Panc1 (cell line): ENCODE results near the gene SLIT3. TPM values are rescaled to one million over a fixed set of nuclear protein-coding genes. Genes with fewer than 3 reads are reported as not detected.

Experiments used
- ATAC-seq: fragments of 200-7000 bp; cut with Tn5 transposase; 2 replicates; pipeline ENCODE4 v1.9.1; 2020; ENCODE audit warnings: mild to moderate bottlenecking, moderate library complexity
- BruUV-seq: library from RNA; stranded (reverse); fragments of 400-500 nt; replicated peaks from 2 replicates; lab custom pipeline; 2021; lab: Mats Ljungman, UMichigan
- CTCF ChIA-PET: fragments of 300-600 bp; sonication (Branson Sonifier 250); formaldehyde crosslinking; loops from one replicate; lab custom pipeline; 2022; ENCODE audit warnings: antibody characterized with exemption; lab: Charles Lee
- POLR2A ChIA-PET: fragments of 300-600 bp; sonication (Branson Sonifier 250); formaldehyde crosslinking; loops from one replicate; lab custom pipeline; 2022; ENCODE audit warnings: antibody characterized with exemption; lab: Charles Lee
- DNase-seq: peaks from one replicate; pipeline ENCODE4 v3.0.0-alpha.2; 2010; ENCODE audit warnings: low read depth, low spot score
- H3K27ac ChIP-seq: 2 replicates; pipeline ENCODE4 v1.5.1; 2011; ENCODE audit warnings: mild to moderate bottlenecking, low read length, inconsistent platforms
- H3K27me3 ChIP-seq: fragments of 200-500 bp; sonication (Bioruptor generic); 2 replicates; pipeline ENCODE4 v1.6.0; 2014; ENCODE audit warnings: low read length, inconsistent platforms; ENCODE audit not compliant: control insufficient read depth, insufficient read depth
- H3K36me3 ChIP-seq: fragments of 200-500 bp; sonication (Bioruptor generic); 2 replicates; pipeline ENCODE4 v1.5.1; 2014; ENCODE audit warnings: inconsistent platforms, mild to moderate bottlenecking, low read length, moderate library complexity; ENCODE audit not compliant: control insufficient read depth, insufficient read depth
- H3K4me1 ChIP-seq: 2 replicates; pipeline ENCODE4 v1.5.1; 2011; ENCODE audit warnings: inconsistent platforms, mild to moderate bottlenecking, low read length, moderate library complexity; ENCODE audit not compliant: control insufficient read depth, insufficient read depth
- H3K4me3 ChIP-seq, 2 experiments: 2 replicates each; pipeline ENCODE4 v1.5.1; 2011 to 2012; ENCODE audit warnings: low read depth in 2 of 2, low read length in 2 of 2, mild to moderate bottlenecking in 2 of 2, inconsistent platforms in 1 of 2, moderate library complexity in 1 of 2
- H3K9me3 ChIP-seq: fragments of 200-500 bp; sonication (Bioruptor generic); 2 replicates; pipeline ENCODE4 v1.5.1; 2014; ENCODE audit warnings: low read depth, mild to moderate bottlenecking, inconsistent platforms, low read length, moderate library complexity; ENCODE audit not compliant: control insufficient read depth, insufficient read depth
- CTCF ChIP-seq: fragments of 450-650 bp; IDR thresholded peaks from 2 replicates; pipeline ENCODE4 v1.5.1; 2017; ENCODE audit warnings: mild to moderate bottlenecking
- POLR2AphosphoS5 ChIP-seq: IDR thresholded peaks from 2 replicates; pipeline ENCODE4 v1.6.1; 2012; ENCODE audit warnings: mild to moderate bottlenecking, low read depth, low read length, moderate library complexity
- SIN3A ChIP-seq: IDR thresholded peaks from 2 replicates; pipeline ENCODE4 v1.6.1; 2012; ENCODE audit warnings: low read depth, mild to moderate bottlenecking, low read length, moderate library complexity, borderline replicate concordance; ENCODE audit not compliant: insufficient read depth
- TCF7L2 ChIP-seq: IDR thresholded peaks from 2 replicates; pipeline ENCODE4 v1.6.1; 2011; ENCODE audit warnings: mild to moderate bottlenecking, low read depth, low read length, inconsistent platforms
- in situ Hi-C: cut with HindIII; loops from 2 replicates; pipeline ENCODE4 v1.10.0; 2016; ENCODE audit warnings: low sequenced_read_pairs, low pct_unique_long_range_greater_than_20kb
- intact Hi-C: fragments of 100-400 bp; cut with micrococcal nuclease; formaldehyde crosslinking; loops from one replicate; pipeline ENCODE4 v1.10.0; 2022; ENCODE audit not compliant: unreplicated experiment
- total RNA-seq: library from RNA; stranded (reverse); gene quantifications from one replicate; pipeline ENCODE4 v1.2.1, GENCODE V29; 2021; ENCODE audit not compliant: unreplicated experiment
- TF ChIP-seq, protein P1 (sequence below), 2 experiments: IDR thresholded peaks; 2 replicates each; pipeline ENCODE4 v1.6.1; 2011 to 2012; ENCODE audit warnings: low read depth in 2 of 2, control low read depth in 1 of 2, low read length in 1 of 2, mild to moderate bottlenecking in 1 of 2, moderate library complexity in 1 of 2; ENCODE audit not compliant: insufficient read depth in 1 of 2

Gene SLIT3
- total RNA-seq, 1 experiment from 2014 or later, result 26.4 TPM

- CTCF ChIA-PET, result no interaction called here
- H3K4me3 ChIP-seq, result no peak overlapping the region
- intact Hi-C loops (no loop called here), in situ Hi-C loops (no loop called here)
- ATAC-seq (no peak), DNase-seq (no peak)
- H3K4me1 ChIP-seq, result no peaks in the 10 kb centered on the region; the same call in 1 of the 2 replicates
- no peaks in the 10 kb centered on the region for H3K36me3 ChIP-seq
- H3K27me3 ChIP-seq, result no peaks in the 10 kb centered on the region
- no TSS peak for BruUV-seq
- no peak overlapping the region for H3K27ac ChIP-seq
- POLR2A ChIA-PET, result no interaction called here
- TF ChIP-seq POLR2AphosphoS5 (no peak), CTCF (no peak)
- H3K9me3 ChIP-seq, result no peaks in the 10 kb centered on the region
These were observed 123.9 kb downstream of the SLIT3 start for GRCh38 chr5:169176709-169177694.

GRCh38 chr5:169175733-169176132, 125.2 kb downstream of the SLIT3 start:
- ChIA-PET CTCF (no interaction called here), POLR2A (no interaction called here)
- ATAC-seq, result no peak
- H3K4me1 ChIP-seq, result no peaks in the 10 kb centered on the region; the same call in 1 of the 2 replicates
- H3K27me3 ChIP-seq, result no peaks in the 10 kb centered on the region
- H3K9me3 ChIP-seq, result no peaks in the 10 kb centered on the region
- H3K4me3 ChIP-seq, result no peak overlapping the region
- in situ Hi-C loops (no loop called here), intact Hi-C loops (no loop called here)
- H3K27ac ChIP-seq, result no peak overlapping the region
- no peaks in the 10 kb centered on the region for H3K36me3 ChIP-seq
- no TSS peak for BruUV-seq
- TF ChIP-seq SIN3A (no peak), TCF7L2 (no peak), POLR2AphosphoS5 (no peak), CTCF (no peak)
- TF ChIP-seq, protein P1, sequence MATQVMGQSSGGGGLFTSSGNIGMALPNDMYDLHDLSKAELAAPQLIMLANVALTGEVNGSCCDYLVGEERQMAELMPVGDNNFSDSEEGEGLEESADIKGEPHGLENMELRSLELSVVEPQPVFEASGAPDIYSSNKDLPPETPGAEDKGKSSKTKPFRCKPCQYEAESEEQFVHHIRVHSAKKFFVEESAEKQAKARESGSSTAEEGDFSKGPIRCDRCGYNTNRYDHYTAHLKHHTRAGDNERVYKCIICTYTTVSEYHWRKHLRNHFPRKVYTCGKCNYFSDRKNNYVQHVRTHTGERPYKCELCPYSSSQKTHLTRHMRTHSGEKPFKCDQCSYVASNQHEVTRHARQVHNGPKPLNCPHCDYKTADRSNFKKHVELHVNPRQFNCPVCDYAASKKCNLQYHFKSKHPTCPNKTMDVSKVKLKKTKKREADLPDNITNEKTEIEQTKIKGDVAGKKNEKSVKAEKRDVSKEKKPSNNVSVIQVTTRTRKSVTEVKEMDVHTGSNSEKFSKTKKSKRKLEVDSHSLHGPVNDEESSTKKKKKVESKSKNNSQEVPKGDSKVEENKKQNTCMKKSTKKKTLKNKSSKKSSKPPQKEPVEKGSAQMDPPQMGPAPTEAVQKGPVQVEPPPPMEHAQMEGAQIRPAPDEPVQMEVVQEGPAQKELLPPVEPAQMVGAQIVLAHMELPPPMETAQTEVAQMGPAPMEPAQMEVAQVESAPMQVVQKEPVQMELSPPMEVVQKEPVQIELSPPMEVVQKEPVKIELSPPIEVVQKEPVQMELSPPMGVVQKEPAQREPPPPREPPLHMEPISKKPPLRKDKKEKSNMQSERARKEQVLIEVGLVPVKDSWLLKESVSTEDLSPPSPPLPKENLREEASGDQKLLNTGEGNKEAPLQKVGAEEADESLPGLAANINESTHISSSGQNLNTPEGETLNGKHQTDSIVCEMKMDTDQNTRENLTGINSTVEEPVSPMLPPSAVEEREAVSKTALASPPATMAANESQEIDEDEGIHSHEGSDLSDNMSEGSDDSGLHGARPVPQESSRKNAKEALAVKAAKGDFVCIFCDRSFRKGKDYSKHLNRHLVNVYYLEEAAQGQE (IDR thresholded peaks at IDR 0.05; ENCODE audit: insufficient read depth in 1 of 2, low read depth in 2 of 2, low read length in 1 of 2), result no peak
- no peak for DNase-seq
